Measurements from ENCODE around the gene TP53TG3F.
"Not testable (repeated sequence)": the region's sequence is repeated elsewhere in the genome, so short reads cannot be mapped to it uniquely, and the experiment has no call there.

The TP53TG3F gene, protein sequence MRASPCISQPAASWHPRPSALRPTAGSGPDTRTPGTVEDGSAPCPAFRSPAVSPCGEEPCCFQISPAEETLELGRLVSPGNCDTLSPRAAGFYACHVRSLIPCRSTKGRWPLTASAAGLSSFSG

DNA sequence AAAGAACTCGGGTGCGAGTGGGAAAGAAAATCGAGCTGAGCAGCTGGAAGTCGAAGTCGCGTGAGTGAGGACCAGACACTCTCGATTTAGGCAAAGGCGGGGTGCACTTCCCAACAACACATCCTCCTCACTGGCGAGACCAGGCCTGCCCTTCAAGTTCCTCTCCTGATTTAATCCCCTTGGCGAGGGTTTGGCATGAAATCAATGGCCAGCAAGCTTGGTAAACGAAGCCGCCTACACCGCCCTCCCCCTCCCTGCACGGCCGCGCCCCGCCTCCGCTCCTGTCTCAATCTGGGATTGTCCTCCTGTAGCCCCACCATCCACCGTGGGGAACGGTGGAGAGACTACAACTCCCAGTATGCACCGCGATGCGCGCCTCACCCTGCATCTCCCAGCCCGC, at the start of gene TP53TG3F:
Gene TP53TG3F (plus strand): TSS at position 301 of the 400 bp plus-strand sequence. CDS start 68 bp downstream, at position 369.
- H3K4me3 ChIP-seq (ENCODE audit: low read depth, low read length); DNase-seq (ENCODE audit: low read depth): not testable (repeated sequence)

DNA sequence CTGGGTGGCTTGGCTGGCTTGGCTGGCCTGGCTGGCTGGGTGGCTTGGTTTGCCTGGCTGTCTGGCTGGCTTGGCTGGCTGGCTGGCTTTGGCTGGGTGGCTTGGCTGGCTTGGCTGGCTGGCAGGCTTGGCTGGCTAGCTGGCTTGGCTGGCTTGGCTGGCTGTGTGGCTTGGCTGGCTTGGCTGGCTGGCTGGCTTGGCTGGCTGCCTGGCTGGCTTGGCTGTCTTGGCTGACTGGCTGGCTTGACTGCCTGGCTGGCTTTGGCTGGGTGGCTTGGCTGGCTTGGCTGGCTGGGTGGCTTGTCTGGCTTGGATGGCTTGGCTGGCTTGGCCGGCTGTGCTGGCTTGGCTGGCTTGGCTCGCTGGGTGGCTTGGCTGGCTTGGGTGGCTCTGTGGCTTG, 32.2 kb downstream of the TP53TG3F start:
- not testable (repeated sequence) for DNase-seq (ENCODE audit: low read depth); H3K4me3 ChIP-seq (ENCODE audit: low read depth, low read length)

DNA sequence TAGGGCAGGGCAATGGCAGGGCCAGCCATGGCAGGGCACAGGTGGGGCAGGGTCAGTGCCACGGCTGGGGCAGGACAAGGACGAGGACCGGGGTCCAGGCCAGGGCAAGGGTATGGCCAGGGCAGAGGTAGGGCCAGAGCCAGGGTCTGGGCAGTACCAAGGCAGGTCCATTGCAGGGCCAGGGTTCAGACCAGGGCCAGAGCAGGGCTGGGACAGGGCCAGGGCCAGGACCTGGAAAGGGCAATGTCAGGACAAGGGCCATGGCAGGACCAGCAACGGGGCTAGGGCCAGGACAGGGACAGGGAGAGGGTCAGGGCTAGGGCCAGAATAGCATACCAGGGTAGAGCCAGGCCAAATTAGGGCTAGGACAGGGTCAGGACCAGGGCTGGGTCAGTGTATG, 47.8 kb downstream of the TP53TG3F start:
- not testable (repeated sequence) for H3K4me3 ChIP-seq (ENCODE audit: low read depth, low read length); DNase-seq (ENCODE audit: low read depth)

DNA sequence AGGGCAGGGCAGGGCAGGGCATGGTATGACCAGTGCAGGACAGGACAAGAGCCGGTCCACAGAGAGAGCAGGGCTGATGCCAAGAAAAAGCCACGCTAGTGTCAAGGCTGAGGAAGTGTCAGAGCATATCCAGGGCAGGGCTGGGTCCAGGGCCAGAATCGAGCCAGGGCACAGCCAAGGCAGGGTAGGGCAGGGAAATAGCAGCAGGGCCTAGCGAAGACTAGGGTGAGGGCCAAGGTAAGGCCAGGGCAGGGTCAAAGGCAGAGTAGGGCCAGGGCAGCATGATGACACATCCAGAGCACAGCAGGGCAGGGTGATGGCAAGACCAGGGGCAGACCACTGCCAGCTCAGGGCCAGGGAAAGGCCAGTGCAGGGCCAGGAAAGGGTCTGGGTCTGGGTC, 49.7 kb downstream of the TP53TG3F start:
- H3K4me3 ChIP-seq (ENCODE audit: low read depth, low read length); DNase-seq (ENCODE audit: low read depth): not testable (repeated sequence)

DNA sequence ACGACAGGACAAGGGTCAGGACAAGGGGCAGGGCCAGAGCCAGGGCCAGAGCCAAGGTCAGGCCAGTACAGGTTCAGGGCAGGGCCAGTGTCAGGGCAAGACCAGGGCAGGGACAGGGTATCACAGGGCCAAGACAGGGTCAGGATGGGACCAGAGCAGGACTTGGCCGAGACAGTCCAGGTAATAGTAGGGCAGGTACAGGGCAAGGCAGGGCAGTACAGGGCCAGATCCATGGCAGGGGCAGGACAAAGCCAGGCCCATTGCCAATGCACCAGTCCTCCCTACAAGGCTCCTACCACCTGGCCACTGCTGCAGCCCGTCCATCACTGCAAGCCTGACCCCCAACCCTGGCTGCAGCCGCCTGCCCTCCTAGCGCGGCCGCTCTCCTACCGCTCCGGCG, 50.5 kb downstream of the TP53TG3F start:
- H3K4me3 ChIP-seq (ENCODE audit: low read depth, low read length); DNase-seq (ENCODE audit: low read depth): not testable (repeated sequence)

All from GM12865 (cell line).